Keratinocyte (primary cell): ENCODE measurements around the gene SYT9.

ENCODE experiments used
- EZH2 ChIP-seq: IDR thresholded peaks from one replicate; pipeline ENCODE4 v1.6.1; 2012; ENCODE audit warnings: inconsistent platforms, mild to moderate bottlenecking, low read length, moderate library complexity
- TF ChIP-seq, protein P1 (sequence below), 3 experiments: IDR thresholded peaks in 1 of 3; conservative IDR thresholded peaks in 1 of 3; optimal IDR thresholded peaks in 1 of 3; 2 replicates in 2 of 3; 3 replicates in 1 of 3; pipeline versions ENCODE3 to v1.5.1; 2011; ENCODE audit warnings: low read length in 3 of 3, mild to moderate bottlenecking in 3 of 3, moderate library complexity in 2 of 3, control low read depth in 1 of 3, inconsistent platforms in 1 of 3; ENCODE audit not compliant: insufficient read depth in 2 of 3; ENCODE audit errors: extremely low read depth in 1 of 3

DNA sequence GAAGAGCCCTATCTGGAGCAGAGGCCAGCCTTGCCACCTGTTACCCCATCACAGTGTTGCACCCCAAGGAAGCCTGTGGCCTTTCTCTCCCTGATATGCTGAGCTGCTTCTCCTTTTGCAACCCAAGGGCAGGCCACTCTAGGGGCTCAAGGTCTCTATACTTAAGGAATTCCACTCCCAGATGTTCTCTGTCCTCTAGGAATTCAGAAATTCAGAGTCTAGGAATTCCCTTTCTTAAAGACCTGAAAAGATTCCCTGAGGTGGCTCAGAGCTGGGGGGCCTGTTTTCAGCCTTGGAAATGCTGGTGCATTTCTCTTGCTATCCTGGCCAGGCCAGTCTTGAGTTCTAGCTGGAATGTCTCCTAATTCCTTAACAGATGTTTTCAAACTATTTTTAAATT is 165.6 kb downstream of the SYT9 start:
- TF ChIP-seq, protein P1, sequence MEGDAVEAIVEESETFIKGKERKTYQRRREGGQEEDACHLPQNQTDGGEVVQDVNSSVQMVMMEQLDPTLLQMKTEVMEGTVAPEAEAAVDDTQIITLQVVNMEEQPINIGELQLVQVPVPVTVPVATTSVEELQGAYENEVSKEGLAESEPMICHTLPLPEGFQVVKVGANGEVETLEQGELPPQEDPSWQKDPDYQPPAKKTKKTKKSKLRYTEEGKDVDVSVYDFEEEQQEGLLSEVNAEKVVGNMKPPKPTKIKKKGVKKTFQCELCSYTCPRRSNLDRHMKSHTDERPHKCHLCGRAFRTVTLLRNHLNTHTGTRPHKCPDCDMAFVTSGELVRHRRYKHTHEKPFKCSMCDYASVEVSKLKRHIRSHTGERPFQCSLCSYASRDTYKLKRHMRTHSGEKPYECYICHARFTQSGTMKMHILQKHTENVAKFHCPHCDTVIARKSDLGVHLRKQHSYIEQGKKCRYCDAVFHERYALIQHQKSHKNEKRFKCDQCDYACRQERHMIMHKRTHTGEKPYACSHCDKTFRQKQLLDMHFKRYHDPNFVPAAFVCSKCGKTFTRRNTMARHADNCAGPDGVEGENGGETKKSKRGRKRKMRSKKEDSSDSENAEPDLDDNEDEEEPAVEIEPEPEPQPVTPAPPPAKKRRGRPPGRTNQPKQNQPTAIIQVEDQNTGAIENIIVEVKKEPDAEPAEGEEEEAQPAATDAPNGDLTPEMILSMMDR (optimal IDR thresholded peaks at IDR 0.05 in 1 of 3, IDR thresholded peaks at IDR 0.05 in 1 of 3, conservative IDR thresholded peaks at IDR 0.05 in 1 of 3; ENCODE audit: extremely low read depth in 1 of 3, insufficient read depth in 2 of 3, low read length in 3 of 3) = no peak
- TF ChIP-seq EZH2 = no peak
